ENCODE data around the gene TIMM23B.
A peak's percentile ranks its signal among the peaks of the same experiment; 100 is the strongest.
"Not testable (repeated sequence)": the region's sequence is repeated elsewhere in the genome, so short reads cannot be mapped to it uniquely, and the experiment has no call there.

TIMM23B gene, protein sequence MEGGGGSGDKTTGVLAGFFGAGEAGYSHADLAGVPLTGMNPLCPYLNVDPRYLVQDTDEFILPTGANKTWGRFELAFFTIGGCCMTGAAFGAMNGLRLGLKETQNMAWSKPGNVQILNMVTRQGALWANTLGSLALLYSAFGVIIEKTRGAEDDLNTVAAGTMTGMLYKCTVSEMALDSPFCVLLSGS

DNA sequence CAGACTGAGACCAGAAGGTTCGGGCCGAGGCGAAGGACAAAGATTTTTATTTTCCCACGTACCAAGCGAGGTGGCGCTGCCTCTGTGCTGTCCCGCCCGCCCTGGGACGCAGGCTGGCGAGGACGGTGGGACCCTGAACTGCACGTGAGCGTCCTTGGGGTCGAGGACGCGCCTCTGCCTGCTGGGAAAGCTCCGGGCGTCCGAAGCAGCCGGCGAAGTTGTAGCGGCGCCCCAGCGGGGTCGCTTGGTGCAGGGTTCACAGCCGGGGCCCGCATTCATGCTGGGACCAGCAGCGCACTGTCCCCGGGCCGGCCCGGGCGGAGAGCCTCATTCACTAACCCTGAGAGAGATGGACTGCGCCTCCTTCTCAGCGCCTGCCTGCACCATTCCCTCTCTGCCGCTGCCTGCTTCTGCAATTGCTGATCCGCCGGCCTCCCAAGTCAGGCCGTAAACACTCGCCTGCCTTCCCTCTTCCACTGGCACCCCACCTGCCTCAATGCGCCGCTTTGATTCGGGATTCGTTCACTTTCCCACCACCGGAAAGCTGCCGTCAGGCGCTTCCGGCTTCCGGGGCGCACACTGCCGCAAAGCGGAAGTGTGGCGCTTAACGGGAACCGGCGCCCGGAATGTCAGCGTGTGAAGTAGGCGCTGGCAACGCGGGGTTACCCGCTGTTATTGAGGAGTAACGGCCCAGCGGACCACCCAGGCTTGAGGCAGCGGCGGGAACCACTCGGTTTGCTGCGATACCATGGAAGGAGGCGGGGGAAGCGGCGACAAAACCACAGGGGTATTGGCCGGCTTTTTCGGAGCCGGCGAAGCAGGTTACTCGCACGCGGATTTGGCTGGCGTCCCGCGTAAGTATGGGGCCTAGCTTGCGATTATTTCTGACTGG lies at the start of gene TIMM23B, which contains the start of gene PARG:
TSS of gene TIMM23B (plus strand) at position 607 of the 892 bp plus-strand sequence. CDS start at position 749, 142 bp downstream.
TSS of gene PARG (minus strand) at position 581 of the 892 bp plus-strand sequence. CDS start at position 279, 302 bp downstream.
- H3K27me3 ChIP-seq; H3K9me3 ChIP-seq (replicated peaks in 1 of 11): not testable (repeated sequence)
- peak within 1 kb of the TSS; percentile 80 to 91 (median 83) for H3K4me2 ChIP-seq
- peak within 1 kb of the TSS; percentile 83 to 89 (median 87) for H3K9ac ChIP-seq
- peaks cover 10 to 27% (median 21%) of the 10 kb centered on the region in 10 experiments for H3K4me1 ChIP-seq
- H3K27ac ChIP-seq = peak within 1 kb of the TSS; percentile 54 to 87 (median 83)
- peaks cover 0 to 38% (median 10%) of the 10 kb centered on the region in 11 experiments; a peak in 10 of 22 replicates for H4K20me1 ChIP-seq
- peaks cover 0 to 22% (median 11%) of the 10 kb centered on the region in 11 experiments; a peak in 12 of 22 replicates for H3K36me3 ChIP-seq
- H3K4me3 ChIP-seq = peak within 1 kb of the TSS; percentile 75 to 83 (median 80)

DNA sequence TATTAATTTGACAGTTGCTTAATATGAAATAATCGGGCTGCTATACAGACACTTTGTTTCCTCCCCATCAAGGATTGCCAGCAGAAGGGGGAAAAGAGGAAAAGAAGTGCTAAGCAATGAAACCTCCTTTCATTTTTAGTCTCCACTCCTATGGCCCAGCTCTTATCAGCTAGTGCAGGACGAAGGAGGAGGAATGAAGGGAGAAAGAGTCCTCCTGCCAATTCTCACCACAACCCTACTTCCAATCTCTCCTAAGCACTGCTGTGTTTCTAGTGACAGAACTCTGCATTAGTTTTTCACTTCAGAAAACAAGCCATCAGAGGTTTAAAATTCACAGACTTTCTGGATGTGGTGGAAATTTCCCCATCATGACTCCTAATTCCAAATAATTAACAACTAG lies 41.9 kb upstream of the TIMM23B start:
- H3K9ac ChIP-seq, H3K4me3 ChIP-seq, H3K4me2 ChIP-seq, H4K20me1 ChIP-seq, H3K27me3 ChIP-seq, H3K4me1 ChIP-seq, H3K27ac ChIP-seq: not testable (repeated sequence)
- H3K9me3 ChIP-seq (replicated peaks in 1 of 11) = peaks cover 5 to 18% (median 11%) of the 10 kb centered on the region in 11 experiments; a peak in 21 of 22 replicates
- peaks cover 4 to 23% (median 6%) of the 10 kb centered on the region in 11 experiments; a peak in 13 of 22 replicates for H3K36me3 ChIP-seq

DNA sequence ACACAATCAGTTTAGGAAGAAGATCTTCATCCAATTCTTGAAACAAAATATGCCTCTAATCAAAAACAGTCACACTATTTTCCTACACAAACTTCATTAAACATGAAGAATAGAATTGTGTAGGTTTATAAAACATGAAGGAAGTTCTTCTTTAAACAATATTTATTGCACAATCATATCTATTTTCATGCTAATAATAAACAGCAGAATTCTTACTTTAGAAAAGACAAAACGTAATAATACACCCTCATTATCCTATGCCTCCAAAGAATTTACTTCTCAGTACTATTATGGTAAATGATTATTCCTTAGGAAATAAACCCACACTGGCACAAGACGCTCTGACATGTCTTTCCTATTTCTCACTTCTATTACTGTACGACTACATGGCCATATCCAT lies 41.4 kb upstream of the TIMM23B start:
- not testable (repeated sequence) for H4K20me1 ChIP-seq, H3K27ac ChIP-seq, H3K27me3 ChIP-seq, H3K9ac ChIP-seq, H3K4me3 ChIP-seq, H3K4me2 ChIP-seq, H3K4me1 ChIP-seq
- Histone ChIP-seq H3K36me3 (peaks cover 4 to 21% (median 6%) of the 10 kb centered on the region in 11 experiments; a peak in 13 of 22 replicates), H3K9me3 (replicated peaks in 1 of 11) (peaks cover 5 to 14% (median 10%) of the 10 kb centered on the region in 11 experiments; a peak in 21 of 22 replicates)

DNA sequence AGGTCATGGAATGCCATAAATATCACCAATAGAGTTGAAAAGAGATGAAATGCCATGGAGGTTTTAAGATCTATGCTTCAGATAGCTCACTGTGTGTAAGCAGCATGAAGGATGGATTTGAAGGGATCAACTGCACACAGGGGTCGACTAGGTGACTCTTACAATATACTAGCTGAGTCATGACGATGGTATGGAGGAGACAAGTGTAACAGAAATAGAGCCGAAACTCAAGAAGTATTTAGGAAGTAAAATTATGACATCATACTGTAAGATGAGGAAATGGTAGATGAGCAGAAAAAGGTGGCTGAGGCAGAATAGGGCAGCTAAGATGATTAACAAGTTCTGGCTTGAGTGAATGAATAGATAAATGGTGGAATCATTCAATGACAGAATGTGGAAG lies 38.0 kb upstream of the TIMM23B start:
- not testable (repeated sequence) for H3K9ac ChIP-seq; H3K9me3 ChIP-seq (replicated peaks in 1 of 11); H3K4me3 ChIP-seq; H4K20me1 ChIP-seq; H3K4me1 ChIP-seq; H3K36me3 ChIP-seq; H3K27ac ChIP-seq; H3K4me2 ChIP-seq; H3K27me3 ChIP-seq

DNA sequence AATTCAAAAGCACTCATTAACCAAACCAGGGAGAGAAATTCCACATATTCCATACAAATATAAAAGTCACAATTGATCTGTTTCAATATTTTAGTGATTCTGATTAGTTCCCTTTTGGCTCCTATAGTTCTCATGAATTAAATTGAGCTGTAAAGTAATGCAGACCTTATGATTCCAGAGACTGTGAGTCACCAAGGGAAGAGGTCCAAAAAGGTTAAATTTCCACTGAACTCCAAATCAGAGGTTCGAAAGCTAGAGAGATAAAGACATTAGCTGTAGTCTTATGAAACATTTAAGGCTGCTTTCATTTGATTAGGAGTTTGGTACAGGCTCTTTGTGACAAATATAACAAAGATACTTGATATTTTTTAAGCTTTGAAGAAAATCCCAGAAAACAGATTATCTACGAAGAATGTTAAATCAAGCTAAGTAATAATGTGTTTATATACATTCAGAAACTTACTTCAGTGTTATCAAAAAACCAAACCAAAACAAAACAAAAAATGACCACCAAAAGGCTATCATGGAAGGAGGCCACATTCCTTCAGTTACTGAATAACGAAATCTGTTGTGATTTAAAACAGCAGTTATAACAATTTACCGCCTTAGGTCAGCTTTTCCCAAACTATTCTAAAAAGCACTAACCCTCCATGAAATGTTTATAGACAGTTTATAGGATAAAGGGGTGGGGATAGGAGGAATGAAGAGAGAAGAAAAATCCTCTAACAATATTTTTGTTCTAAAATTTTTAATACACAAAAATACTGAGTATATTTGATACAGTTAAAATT lies 33.4 kb upstream of the TIMM23B start:
- H3K36me3 ChIP-seq = peaks cover 3 to 16% (median 9%) of the 10 kb centered on the region in 11 experiments; a peak in 15 of 22 replicates
- not testable (repeated sequence) for H3K4me1 ChIP-seq; H3K9ac ChIP-seq; H4K20me1 ChIP-seq; H3K9me3 ChIP-seq (replicated peaks in 1 of 11); H3K27me3 ChIP-seq; H3K4me3 ChIP-seq; H3K27ac ChIP-seq; H3K4me2 ChIP-seq

DNA sequence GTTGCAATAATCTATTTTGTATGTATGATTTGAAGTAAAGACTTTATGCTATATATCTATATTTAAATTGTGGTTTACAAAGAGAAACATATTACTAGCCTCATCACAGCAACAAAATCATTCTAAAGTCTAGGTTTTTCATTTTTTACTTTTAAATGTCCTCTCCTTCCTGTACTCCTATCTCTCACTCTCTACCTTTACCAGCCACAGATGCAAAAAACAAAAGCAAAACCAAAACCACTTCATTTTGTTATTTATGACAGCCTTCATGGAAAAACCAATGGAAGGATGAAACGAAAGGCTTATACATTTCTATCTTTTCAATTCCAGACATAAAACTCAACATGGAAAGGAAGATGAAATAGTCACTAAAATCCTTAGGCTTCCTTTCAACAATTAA lies 31.6 kb upstream of the TIMM23B start:
- H3K27me3 ChIP-seq; H3K27ac ChIP-seq; H3K4me3 ChIP-seq; H4K20me1 ChIP-seq; H3K4me1 ChIP-seq; H3K9me3 ChIP-seq (replicated peaks in 1 of 11); H3K4me2 ChIP-seq; H3K9ac ChIP-seq: not testable (repeated sequence)
- peaks cover 5 to 24% (median 16%) of the 10 kb centered on the region in 11 experiments; a peak in 15 of 22 replicates for H3K36me3 ChIP-seq

DNA sequence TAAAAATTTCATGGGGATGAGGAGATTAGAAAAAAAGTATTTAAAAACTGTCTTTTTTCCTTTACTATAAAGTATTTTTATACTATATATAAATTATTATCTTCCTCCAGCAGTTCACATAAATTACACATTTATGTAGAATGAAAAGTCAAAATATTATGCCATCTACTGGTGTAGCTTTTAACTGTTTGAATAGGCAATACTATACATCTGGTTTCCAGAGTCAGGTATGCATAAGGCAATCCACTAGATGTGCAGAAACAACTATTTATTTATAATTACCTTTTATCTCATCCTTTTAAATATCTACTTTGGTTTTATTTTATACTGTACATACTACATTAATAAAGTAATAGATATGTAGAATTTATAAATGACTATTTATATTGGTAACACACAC lies 25.4 kb upstream of the TIMM23B start:
- not testable (repeated sequence) for H3K27me3 ChIP-seq, H3K4me1 ChIP-seq
- peaks cover 5 to 44% (median 19%) of the 10 kb centered on the region in 11 experiments; a peak in 16 of 22 replicates for H3K36me3 ChIP-seq

DNA sequence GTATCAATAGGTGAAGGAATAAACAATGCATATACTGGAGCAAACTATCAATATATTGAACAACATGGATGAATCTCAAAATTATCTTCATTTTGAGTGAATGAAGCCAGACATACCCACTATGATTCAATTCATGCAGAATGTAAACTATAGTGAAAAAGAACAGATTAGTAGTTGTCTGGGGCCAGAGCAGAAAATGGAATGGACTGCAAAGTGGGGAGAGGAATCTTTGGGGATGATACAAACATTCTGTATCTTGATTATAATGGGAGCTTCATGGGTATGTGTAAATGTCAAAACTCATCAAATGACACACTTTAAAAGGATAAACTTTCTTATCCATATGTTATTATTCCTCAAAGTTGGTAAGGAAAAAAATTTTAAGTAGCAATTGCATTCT lies 23.9 kb upstream of the TIMM23B start:
- H3K27ac ChIP-seq = not testable (repeated sequence)

More for the DNA sequence above, 25.4 kb upstream of the TIMM23B start:
- not testable (repeated sequence) for H3K9ac ChIP-seq; H3K9me3 ChIP-seq (replicated peaks in 1 of 11); H3K4me2 ChIP-seq; H3K27ac ChIP-seq; H4K20me1 ChIP-seq; H3K4me3 ChIP-seq

DNA sequence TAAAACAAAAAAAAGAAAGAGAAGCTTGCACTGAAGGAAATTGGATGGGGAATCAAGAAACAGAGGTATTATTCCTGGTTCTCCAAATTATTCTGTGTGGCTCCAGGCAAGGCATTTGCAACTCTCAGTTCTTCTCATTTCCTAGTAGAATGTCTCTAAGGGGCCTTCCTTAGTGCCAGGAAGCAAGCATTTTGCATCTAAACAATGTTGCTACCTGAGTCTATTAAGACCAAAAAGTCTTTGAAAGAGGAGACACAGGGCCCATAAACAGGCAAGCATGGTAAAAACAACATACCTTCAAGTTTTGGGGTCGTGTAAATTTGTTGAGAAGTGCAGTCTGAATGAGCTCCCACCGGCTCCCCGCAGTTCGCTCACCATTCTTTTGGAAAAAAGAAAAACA lies 19.8 kb upstream of the TIMM23B start:
- H3K4me2 ChIP-seq; H3K9ac ChIP-seq; H3K4me1 ChIP-seq; H4K20me1 ChIP-seq; H3K27ac ChIP-seq; H3K27me3 ChIP-seq; H3K4me3 ChIP-seq; H3K9me3 ChIP-seq (replicated peaks in 1 of 11): not testable (repeated sequence)
- H3K36me3 ChIP-seq = peaks cover 0 to 46% (median 11%) of the 10 kb centered on the region in 11 experiments; a peak in 16 of 22 replicates

More for the DNA sequence above, 23.9 kb upstream of the TIMM23B start:
- not testable (repeated sequence) for H4K20me1 ChIP-seq; H3K9ac ChIP-seq; H3K4me2 ChIP-seq; H3K27me3 ChIP-seq; H3K4me1 ChIP-seq; H3K4me3 ChIP-seq; H3K9me3 ChIP-seq (replicated peaks in 1 of 11)
- peaks cover 3 to 40% (median 15%) of the 10 kb centered on the region in 11 experiments; a peak in 16 of 22 replicates for H3K36me3 ChIP-seq

DNA sequence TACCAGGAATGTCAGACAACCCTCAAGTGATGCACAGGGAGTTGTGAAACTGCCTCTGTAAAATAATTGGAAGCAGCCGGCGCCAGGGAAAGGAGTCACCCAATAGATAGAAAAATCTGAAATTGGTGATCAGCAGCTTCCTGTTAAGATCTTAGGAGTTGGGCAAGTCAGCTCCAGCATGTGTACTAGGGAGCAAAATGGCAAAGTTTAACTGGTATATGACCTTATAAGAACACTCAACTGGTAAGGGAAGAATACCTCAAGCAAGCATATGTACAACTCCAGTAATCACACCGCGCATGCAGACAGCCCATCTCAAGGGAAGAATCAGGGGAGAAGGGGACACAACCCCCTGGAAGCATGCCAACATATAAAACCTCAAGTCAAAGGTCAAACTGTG lies 18.3 kb upstream of the TIMM23B start:
- H3K4me2 ChIP-seq; H3K9ac ChIP-seq; H4K20me1 ChIP-seq; H3K27me3 ChIP-seq; H3K4me1 ChIP-seq; H3K27ac ChIP-seq; H3K4me3 ChIP-seq; H3K9me3 ChIP-seq (replicated peaks in 1 of 11): not testable (repeated sequence)
- H3K36me3 ChIP-seq = peaks cover 4 to 48% (median 15%) of the 10 kb centered on the region in 11 experiments; a peak in 18 of 22 replicates

DNA sequence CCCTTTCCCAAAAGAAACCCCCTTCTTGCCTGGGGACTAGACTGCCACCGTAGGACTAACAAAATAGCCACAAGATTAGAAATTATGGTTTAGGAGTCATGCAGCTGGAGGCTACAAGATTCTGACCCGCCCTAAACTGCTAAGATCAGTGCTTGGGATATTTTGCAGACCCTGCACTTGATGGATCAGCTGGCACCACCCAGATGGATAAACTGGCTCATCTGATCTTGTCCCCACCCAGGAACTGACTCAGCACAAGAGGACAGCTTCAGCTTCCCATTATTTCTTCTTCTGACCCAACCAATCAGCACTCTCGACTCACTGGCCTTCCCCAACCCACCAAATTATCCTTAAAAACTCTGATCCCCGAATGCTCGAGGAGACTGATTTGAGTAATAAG lies 10.6 kb upstream of the TIMM23B start:
- H3K4me3 ChIP-seq; H3K27ac ChIP-seq; H3K9me3 ChIP-seq (replicated peaks in 1 of 11); H4K20me1 ChIP-seq; H3K9ac ChIP-seq; H3K27me3 ChIP-seq: not testable (repeated sequence)
- Histone ChIP-seq H3K4me1 (peaks cover 0 to 11% (median 0%) of the 10 kb centered on the region in 10 experiments; a peak in 3 of 20 replicates), H3K36me3 (peaks cover 2 to 25% (median 12%) of the 10 kb centered on the region in 11 experiments; a peak in 15 of 22 replicates), H3K4me2 (peak overlapping the region in 2 of 11 experiments; percentile 29 to 32; a peak in 1 of 22 replicates)

DNA sequence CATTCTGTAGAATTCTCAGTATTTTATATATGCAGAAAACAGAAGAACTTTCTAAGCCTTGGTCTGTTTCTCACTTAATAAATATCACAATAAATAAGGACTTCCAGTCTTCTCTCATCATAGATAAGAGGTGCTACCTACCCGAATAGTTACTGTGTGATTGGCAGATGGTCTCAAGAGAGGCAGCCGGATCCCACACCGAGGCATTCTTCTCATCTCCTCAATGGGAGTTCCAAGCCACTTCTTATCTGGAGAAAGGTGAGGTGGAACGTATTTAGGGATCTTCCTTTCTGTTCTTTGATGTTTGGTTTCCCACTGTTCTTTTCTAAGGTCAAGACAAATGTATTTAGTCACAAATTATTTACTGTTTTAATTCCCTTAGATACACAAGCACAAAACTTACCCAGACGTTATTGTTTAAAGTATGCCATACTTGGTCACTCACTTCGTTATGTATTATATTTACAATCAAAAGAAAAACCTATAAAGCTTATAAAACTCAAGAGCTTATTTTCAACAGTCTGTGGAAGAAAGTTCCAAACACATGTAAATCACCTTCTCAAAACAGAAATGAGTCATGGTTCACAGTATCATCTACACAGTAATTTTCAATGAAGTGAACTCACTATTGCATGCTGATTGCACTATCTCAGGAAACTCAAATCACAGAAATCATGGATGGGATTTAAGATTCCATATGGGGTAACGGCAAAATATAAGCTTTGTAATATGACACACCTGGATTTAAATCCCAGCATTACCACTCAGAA lies 9.7 kb upstream of the TIMM23B start:
- H3K27me3 ChIP-seq; H4K20me1 ChIP-seq; H3K9me3 ChIP-seq (replicated peaks in 1 of 11); H3K27ac ChIP-seq; H3K9ac ChIP-seq; H3K4me2 ChIP-seq; H3K4me3 ChIP-seq: not testable (repeated sequence)
- Histone ChIP-seq H3K36me3 (peaks cover 2 to 20% (median 8%) of the 10 kb centered on the region in 11 experiments; a peak in 13 of 22 replicates), H3K4me1 (peaks cover 0 to 11% (median 0%) of the 10 kb centered on the region in 10 experiments; a peak in 3 of 20 replicates)

Measured in BLaER1 treated with 17β-estradiol and CSF1 and Interleukin-3, amounts not matched to agents 10 nM and 100 nM (cell line).